ENCODE measurements around the gene MRPL49. TPM values are rescaled to one million over a fixed set of nuclear protein-coding genes. Genes with fewer than 3 reads are reported as not detected.

Gene MRPL49
- total and polyA plus RNA-seq, 2 experiments from 2014 or later: 27.7 to 61.9 TPM

GRCh38 chr11:65126624-65127274 is 4.6 kb downstream of the MRPL49 start:
- no peak overlapping the region for H3K27ac ChIP-seq (ENCODE audit: low read depth)
- peaks cover 20% of the 10 kb centered on the region for H3K79me2 ChIP-seq (replicated peaks; ENCODE audit: insufficient read depth)
- H3K4me1 ChIP-seq (ENCODE audit: insufficient read depth): peaks cover 4% of the 10 kb centered on the region; the same call in 1 of the 2 replicates
- Mint-ChIP-seq H3K27ac (no peak overlapping the region), H3K4me1 (peaks cover 3% of the 10 kb centered on the region; the same call in 2 of the 3 replicates), H3K9me3 (no peaks in the 10 kb centered on the region; the same call in 2 of the 3 replicates), H3K4me3 (no peak overlapping the region), H3K36me3 (ENCODE audit: low read depth) (peaks cover 59% of the 10 kb centered on the region), H3K27me3 (ENCODE audit: insufficient read depth, low read depth, poor library complexity) (peaks cover 8% of the 10 kb centered on the region)
- no peak for TF ChIP-seq JUNB (IDR thresholded peaks at IDR 0.05; ENCODE audit: unreplicated experiment)
- peaks cover 3% of the 10 kb centered on the region; the same call in 1 of the 2 replicates for H4K20me1 ChIP-seq (replicated peaks; ENCODE audit: insufficient read depth)
- H3K4me2 ChIP-seq: no peak overlapping the region
- peaks cover 6% of the 10 kb centered on the region for H3K36me3 ChIP-seq (ENCODE audit: insufficient read depth)
- ATAC-seq (no peak), DNase-seq (ENCODE audit: low spot score) (no peak)
- no peaks in the 10 kb centered on the region for H3K27me3 ChIP-seq (ENCODE audit: insufficient read depth)
- no peaks in the 10 kb centered on the region for H3K9me2 ChIP-seq (ENCODE audit: insufficient read depth)
- H2AFZ ChIP-seq: no peak overlapping the region
- H3F3A ChIP-seq (replicated peaks; ENCODE audit: low read depth): peaks cover 10% of the 10 kb centered on the region; the same call in 1 of the 2 replicates
- no peak overlapping the region for H3K4me3 ChIP-seq

- Histone ChIP-seq H3K27ac (ENCODE audit: low read depth) (no peak overlapping the region), H3K4me2 (no peak overlapping the region), H3K79me2 (replicated peaks; ENCODE audit: insufficient read depth) (peaks cover 23% of the 10 kb centered on the region), H2AFZ (no peak overlapping the region), H3F3A (replicated peaks; ENCODE audit: low read depth) (peaks cover 10% of the 10 kb centered on the region; the same call in 1 of the 2 replicates), H3K27me3 (ENCODE audit: insufficient read depth) (no peaks in the 10 kb centered on the region), H3K4me1 (ENCODE audit: insufficient read depth) (peaks cover 4% of the 10 kb centered on the region; the same call in 1 of the 2 replicates), H3K36me3 (ENCODE audit: insufficient read depth) (peaks cover 6% of the 10 kb centered on the region), H3K9me2 (ENCODE audit: insufficient read depth) (no peaks in the 10 kb centered on the region), H4K20me1 (replicated peaks; ENCODE audit: insufficient read depth) (peaks cover 3% of the 10 kb centered on the region; the same call in 1 of the 2 replicates), H3K4me3 (no peak overlapping the region)
- H3K27ac Mint-ChIP-seq: no peak overlapping the region
- H3K27me3 Mint-ChIP-seq (ENCODE audit: insufficient read depth, low read depth, poor library complexity): peaks cover 3% of the 10 kb centered on the region
- no peak for DNase-seq (ENCODE audit: low spot score)
- H3K36me3 Mint-ChIP-seq (ENCODE audit: low read depth): peaks cover 54% of the 10 kb centered on the region
- H3K9me3 Mint-ChIP-seq: no peaks in the 10 kb centered on the region; the same call in 2 of the 3 replicates
- H3K4me3 Mint-ChIP-seq: no peak overlapping the region
- no peak for ATAC-seq
- H3K4me1 Mint-ChIP-seq: peaks cover 5% of the 10 kb centered on the region
- TF ChIP-seq JUNB (IDR thresholded peaks at IDR 0.05; ENCODE audit: unreplicated experiment) (no peak), STAT1 (IDR thresholded peaks at IDR 0.05; ENCODE audit: unreplicated experiment) (no peak), REST (IDR thresholded peaks at IDR 0.05; ENCODE audit: unreplicated experiment) (no peak), ZNF462 (CRISPR knock-in tag; IDR thresholded peaks at IDR 0.05) (no peak), ZNF114 (CRISPR knock-in tag; IDR thresholded peaks at IDR 0.05) (no peak), CREB1 (CRISPR knock-in tag; IDR thresholded peaks at IDR 0.05; ENCODE audit: low read depth) (no peak), EZH2 (IDR thresholded peaks at IDR 0.05; ENCODE audit: low read depth, unreplicated experiment) (no peak), EZH2phosphoT487 (IDR thresholded peaks at IDR 0.05; ENCODE audit: unreplicated experiment) (no peak)
These were observed 5.5 kb downstream of the MRPL49 start for GRCh38 chr11:65127473-65128181.
